BJ (cell line): Measurements from ENCODE around the gene MIB1. TPM values are rescaled to one million over a fixed set of nuclear protein-coding genes. Genes with fewer than 3 reads are reported as not detected.
"Not testable (repeated sequence)": the region's sequence is repeated elsewhere in the genome, so short reads cannot be mapped to it uniquely, and the experiment has no call there.

Experiments used
- CTCF ChIA-PET: fragments of 350-600 bp; formaldehyde crosslinking; extraction: SDS; loops from one replicate; lab custom pipeline; 2021; ENCODE audit warnings: antibody characterized with exemption, inconsistent platforms; lab: Yijun Ruan, JAX
- POLR2A ChIA-PET: fragments of 300-600 bp; sonication (Branson Sonifier 250); formaldehyde crosslinking; extraction: SDS; loops from one replicate; lab custom pipeline; 2021; ENCODE audit warnings: antibody characterized with exemption; lab: Charles Lee
- DNase-seq: peaks from one replicate; pipeline ENCODE4 v3.0.0-alpha.2; 2011; ENCODE audit warnings: low read depth
- H3K27me3 ChIP-seq: 2 replicates; pipeline ENCODE4 v1.6.0; 2011; ENCODE audit warnings: low read length; ENCODE audit not compliant: control insufficient read depth, insufficient read depth
- H3K36me3 ChIP-seq: 2 replicates; pipeline ENCODE4 v1.5.1; 2011; ENCODE audit warnings: low read length; ENCODE audit not compliant: control insufficient read depth, insufficient read depth
- H3K4me3 ChIP-seq: 2 replicates; pipeline ENCODE4 v1.5.1; 2011; ENCODE audit warnings: low read depth, mild to moderate bottlenecking, control low read depth, low read length
- CTCF ChIP-seq: IDR thresholded peaks from 2 replicates; pipeline ENCODE4 v1.5.1; 2011; ENCODE audit warnings: low read depth, mild to moderate bottlenecking, control low read depth, inconsistent platforms, low read length, moderate library complexity; ENCODE audit not compliant: insufficient read depth
- polyA plus RNA-seq: library from polyadenylated mRNA; depleted of rRNA; stranded (reverse); fragments of >200 nt; gene quantifications from 2 replicates; pipeline ENCODE4 v1.2.3, GENCODE V29; 2011

MIB1 gene
- polyA plus RNA-seq, 1 experiment = 10.0 TPM

GRCh38 chr18:21786526-21786925 is 45.9 kb downstream of the MIB1 start:
- Histone ChIP-seq H3K27me3 (no peaks in the 10 kb centered on the region), H3K36me3 (peaks cover 6% of the 10 kb centered on the region), H3K4me3 (no peak overlapping the region)
- no peak for TF ChIP-seq CTCF
- CTCF ChIA-PET = interaction anchor here (1.7 kb wide), 1 partner anchor 14 kb away, joined by 3 read pairs; no protein-coding TSS in a partner anchor
- POLR2A ChIA-PET = no interaction called here
- no peak for DNase-seq

- POLR2A ChIA-PET, DNase-seq, CTCF ChIA-PET, H3K36me3 ChIP-seq, H3K27me3 ChIP-seq, H3K4me3 ChIP-seq: not testable (repeated sequence)
Measured at GRCh38 chr18:21796089-21796488, 55.5 kb downstream of the MIB1 start.

GRCh38 chr18:21798126-21798525 is 57.5 kb downstream of the MIB1 start:
- Histone ChIP-seq H3K36me3 (no peaks in the 10 kb centered on the region), H3K4me3 (no peak overlapping the region), H3K27me3 (no peaks in the 10 kb centered on the region)
- ChIA-PET POLR2A (no interaction called here), CTCF (no interaction called here)
- no peak for TF ChIP-seq CTCF
- DNase-seq = no peak

GRCh38 chr18:21799721-21800120 is 59.1 kb downstream of the MIB1 start:
- TF ChIP-seq CTCF = no peak
- H3K36me3 ChIP-seq = no peaks in the 10 kb centered on the region
- CTCF ChIA-PET = interaction anchor here (1.0 to 1.2 kb wide), 2 partner anchors 21 to 53 kb away, joined by 3 to 4 read pairs; no protein-coding TSS in a partner anchor

GRCh38 chr18:21803495-21803894 is 62.9 kb downstream of the MIB1 start:
- no peak for DNase-seq
- CTCF ChIA-PET = no interaction called here

More at GRCh38 chr18:21799721-21800120, 59.1 kb downstream of the MIB1 start:
- no peak for DNase-seq
- H3K4me3 ChIP-seq = no peak overlapping the region
- POLR2A ChIA-PET = no interaction called here
- no peaks in the 10 kb centered on the region for H3K27me3 ChIP-seq

More at GRCh38 chr18:21803495-21803894, 62.9 kb downstream of the MIB1 start:
- POLR2A ChIA-PET = no interaction called here
- Histone ChIP-seq H3K36me3 (no peaks in the 10 kb centered on the region), H3K4me3 (no peak overlapping the region), H3K27me3 (no peaks in the 10 kb centered on the region)
- TF ChIP-seq CTCF = no peak
